Astrocyte of the spinal cord (primary cell): ENCODE measurements around the gene CYTH1.

Source experiments
- DNase-seq: peaks from one replicate; pipeline ENCODE4 v3.0.0; 2011; ENCODE audit warnings: low read depth, low spot score
- H3K4me3 ChIP-seq: 2 replicates; pipeline ENCODE4 v1.5.1; 2011; ENCODE audit warnings: low read depth, mild to moderate bottlenecking, low read length, moderate library complexity
- in situ Hi-C: cut with HindIII; loops from 2 replicates; pipeline ENCODE4 v1.10.0; 2017; ENCODE audit warnings: low sequenced_read_pairs
- TF ChIP-seq, protein P1 (sequence below): IDR thresholded peaks from 2 replicates; pipeline ENCODE4 v1.5.1; 2012; ENCODE audit warnings: low read depth, mild to moderate bottlenecking, low read length, inconsistent platforms

The CYTH1 gene

DNA sequence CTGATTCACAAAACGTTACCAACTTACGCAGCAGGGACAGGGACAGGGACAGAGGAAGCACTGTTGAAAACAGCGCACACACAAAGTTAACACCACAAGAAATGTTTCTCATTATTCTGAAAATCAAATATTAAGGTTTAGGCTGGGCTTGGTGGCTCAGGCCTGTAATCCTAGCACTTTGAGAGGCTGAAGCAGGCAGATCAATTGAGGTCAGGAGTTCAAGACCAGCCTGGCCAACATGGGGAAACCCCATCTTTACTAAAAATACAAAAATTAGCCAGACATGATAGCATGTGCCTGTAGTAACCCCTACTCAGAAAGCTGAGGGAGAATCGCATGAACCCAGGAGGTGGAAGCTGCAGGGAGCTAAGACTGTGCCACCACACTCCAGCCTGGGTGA lies 4.2 kb downstream of the CYTH1 start:
- DNase-seq = no peak
- in situ Hi-C loops = no loop called here
- TF ChIP-seq, protein P1, sequence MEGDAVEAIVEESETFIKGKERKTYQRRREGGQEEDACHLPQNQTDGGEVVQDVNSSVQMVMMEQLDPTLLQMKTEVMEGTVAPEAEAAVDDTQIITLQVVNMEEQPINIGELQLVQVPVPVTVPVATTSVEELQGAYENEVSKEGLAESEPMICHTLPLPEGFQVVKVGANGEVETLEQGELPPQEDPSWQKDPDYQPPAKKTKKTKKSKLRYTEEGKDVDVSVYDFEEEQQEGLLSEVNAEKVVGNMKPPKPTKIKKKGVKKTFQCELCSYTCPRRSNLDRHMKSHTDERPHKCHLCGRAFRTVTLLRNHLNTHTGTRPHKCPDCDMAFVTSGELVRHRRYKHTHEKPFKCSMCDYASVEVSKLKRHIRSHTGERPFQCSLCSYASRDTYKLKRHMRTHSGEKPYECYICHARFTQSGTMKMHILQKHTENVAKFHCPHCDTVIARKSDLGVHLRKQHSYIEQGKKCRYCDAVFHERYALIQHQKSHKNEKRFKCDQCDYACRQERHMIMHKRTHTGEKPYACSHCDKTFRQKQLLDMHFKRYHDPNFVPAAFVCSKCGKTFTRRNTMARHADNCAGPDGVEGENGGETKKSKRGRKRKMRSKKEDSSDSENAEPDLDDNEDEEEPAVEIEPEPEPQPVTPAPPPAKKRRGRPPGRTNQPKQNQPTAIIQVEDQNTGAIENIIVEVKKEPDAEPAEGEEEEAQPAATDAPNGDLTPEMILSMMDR = no peak
- H3K4me3 ChIP-seq = no peak overlapping the region

GRCh38 chr17:78774956-78775571 lies 7.0 kb downstream of the CYTH1 start:
- no peak overlapping the region for H3K4me3 ChIP-seq
- no peak for DNase-seq
- in situ Hi-C loops = no loop called here
- TF ChIP-seq, protein P1 = no peak

GRCh38 chr17:78774453-78774852 lies 7.6 kb downstream of the CYTH1 start:
- no peak for DNase-seq
- H3K4me3 ChIP-seq = no peak overlapping the region
- TF ChIP-seq, protein P1 = no peak
- in situ Hi-C loops = no loop called here

- TF ChIP-seq, protein P1 = no peak
Observed at GRCh38 chr17:78771758-78772382, 10.2 kb downstream of the CYTH1 start.

DNA sequence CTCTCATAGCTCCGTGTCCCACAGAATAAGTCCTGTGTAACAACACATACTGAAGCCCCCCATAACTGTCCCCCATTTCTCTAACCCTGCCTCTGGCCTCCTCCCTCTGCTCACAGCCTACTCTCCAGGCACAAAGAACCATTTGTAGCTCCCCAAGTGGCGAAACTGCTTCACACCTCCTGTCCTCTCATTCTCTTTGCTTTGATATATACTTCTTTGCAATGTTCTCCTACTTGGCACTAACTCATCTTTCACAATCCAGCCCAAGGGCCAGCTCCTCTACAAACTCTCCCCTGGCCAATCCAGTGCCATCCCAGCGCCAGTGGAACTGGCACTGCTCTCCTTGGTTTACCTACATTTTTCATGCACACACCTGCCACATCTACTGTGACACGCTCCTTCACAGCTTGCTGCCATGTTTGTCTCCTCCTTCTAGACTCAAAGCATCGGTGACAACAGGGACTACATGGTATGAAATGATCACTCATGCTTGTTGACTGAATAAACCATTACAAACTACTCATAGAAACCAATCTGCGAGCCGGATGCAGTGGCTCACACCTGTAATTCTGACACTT lies 12.8 kb downstream of the CYTH1 start:
- DNase-seq = no peak
- no peak overlapping the region for H3K4me3 ChIP-seq
- in situ Hi-C loops = no loop called here
- TF ChIP-seq, protein P1 = peak; percentile 10

More at GRCh38 chr17:78771758-78772382, 10.2 kb downstream of the CYTH1 start:
- no peak for DNase-seq
- no peak overlapping the region for H3K4me3 ChIP-seq
- in situ Hi-C loops = no loop called here

DNA sequence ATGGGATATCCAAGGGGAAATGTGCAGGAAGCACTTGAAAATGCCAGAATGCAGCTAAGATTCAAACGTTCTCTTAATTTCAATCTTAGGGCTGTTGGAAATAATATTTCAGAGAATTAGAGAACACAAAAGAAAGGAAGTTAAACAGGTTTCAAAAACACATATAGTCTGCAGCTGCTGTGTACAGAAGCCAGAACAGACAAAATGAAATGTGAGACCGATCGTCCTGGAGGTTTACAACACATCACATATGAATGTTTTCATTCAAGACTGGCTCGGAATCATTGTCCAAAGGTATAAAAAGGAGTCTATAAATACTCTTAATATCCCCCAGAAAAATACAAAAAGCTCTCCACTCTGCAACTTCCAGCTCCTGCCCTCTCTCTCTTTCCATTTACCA lies 14.3 kb downstream of the CYTH1 start:
- in situ Hi-C loops = no loop called here
- no peak overlapping the region for H3K4me3 ChIP-seq
- DNase-seq = no peak
- TF ChIP-seq, protein P1 = no peak
